NCI-H128 (cell line): ENCODE results near the gene OR5D16.
"Not testable (repeated sequence)": the region's sequence is repeated elsewhere in the genome, so short reads cannot be mapped to it uniquely, and the experiment has no call there.

Experiments used
- DNase-seq: peaks from one replicate; lab custom pipeline; 2025; ENCODE audit not compliant: unreplicated experiment; lab: John Stamatoyannopoulos, UW

The OR5D16 gene

GRCh38 chr11:55838452-55838851 lies at the start of gene OR5D16:
OR5D16 (plus strand) TSS chr11:55838752; CDS start chr11:55838752, 0 bp downstream.
- DNase-seq: no peak

DNA sequence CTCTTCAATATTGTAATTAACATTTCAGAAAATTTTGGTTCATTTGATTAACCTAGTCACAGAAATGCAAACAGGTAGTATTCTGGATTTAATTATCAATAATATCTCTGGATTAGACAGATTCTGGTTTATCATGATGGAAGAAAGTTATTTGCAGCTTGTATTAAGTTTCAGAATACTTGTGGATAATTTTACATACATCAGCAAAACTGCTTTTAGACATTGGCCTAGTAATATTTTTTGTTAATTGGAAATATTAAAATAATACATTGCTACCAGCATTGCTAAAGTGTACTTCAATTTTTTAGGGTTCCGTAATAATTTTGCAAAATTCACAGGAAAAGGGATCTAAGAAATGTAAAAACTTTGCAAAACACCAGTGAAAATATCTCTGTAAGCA lies 46.9 kb upstream of the OR5D16 start:
- DNase-seq: no peak

DNA sequence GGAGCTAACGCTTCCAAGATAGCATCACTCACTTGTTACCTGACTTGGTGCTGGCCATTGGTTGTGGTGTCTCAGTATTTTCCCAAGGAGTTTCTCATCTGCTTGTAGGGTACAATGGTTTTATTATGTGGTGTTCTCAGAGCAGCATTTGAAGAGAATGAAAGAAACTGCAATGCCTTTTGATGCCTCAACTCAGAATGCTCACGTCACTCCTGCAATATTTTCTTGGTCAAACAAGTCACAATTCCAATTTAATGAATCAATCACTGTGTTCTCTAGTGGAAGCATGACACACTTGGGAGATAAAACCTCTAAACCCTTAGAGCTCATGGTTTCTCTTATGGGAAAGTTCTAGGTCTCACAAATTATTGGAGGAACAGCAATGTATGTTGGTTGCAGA lies 45.2 kb upstream of the OR5D16 start:
- DNase-seq: no peak

DNA sequence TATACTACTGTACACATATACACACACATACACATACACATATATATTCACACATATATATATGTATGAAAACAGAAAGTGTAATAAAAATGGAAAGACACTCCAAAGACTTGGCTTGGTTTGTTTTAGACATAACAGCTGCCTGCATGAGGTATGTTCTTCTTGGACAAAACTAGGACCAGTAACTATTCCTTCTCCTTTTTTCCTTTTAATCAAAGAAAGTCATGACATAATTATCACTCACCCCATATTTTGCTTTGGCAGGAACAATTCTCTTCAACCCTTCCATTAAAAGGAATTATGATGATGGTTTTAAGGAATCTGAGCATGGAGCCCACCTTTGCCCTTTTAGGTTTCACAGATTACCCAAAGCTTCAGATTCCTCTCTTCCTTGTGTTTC lies 43.3 kb upstream of the OR5D16 start, which contains the start of gene OR5D14:
TSS of gene OR5D14 (plus strand) at position 301 of the 400 bp plus-strand sequence. CDS start at position 301, 0 bp downstream.
- no peak for DNase-seq

DNA sequence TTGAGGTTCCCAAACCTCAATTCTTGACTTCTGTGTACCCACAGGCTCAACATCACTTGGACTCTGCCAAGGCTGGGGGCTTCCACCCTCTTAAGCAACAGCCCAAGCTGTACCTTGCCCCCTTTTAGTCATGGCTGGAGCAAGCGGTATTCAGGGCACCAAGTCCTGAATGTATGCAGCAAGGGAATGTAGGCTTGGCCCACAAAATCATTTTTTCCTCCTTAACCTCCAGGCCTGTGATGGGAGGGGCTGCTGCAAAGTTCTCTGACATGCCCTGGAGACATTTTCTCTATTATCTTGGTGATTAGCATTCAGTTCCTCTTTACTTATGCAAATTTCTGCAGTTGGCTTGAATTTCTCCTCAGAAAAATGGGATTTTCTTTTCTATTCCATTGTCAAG lies 32.3 kb upstream of the OR5D16 start:
- no peak for DNase-seq

DNA sequence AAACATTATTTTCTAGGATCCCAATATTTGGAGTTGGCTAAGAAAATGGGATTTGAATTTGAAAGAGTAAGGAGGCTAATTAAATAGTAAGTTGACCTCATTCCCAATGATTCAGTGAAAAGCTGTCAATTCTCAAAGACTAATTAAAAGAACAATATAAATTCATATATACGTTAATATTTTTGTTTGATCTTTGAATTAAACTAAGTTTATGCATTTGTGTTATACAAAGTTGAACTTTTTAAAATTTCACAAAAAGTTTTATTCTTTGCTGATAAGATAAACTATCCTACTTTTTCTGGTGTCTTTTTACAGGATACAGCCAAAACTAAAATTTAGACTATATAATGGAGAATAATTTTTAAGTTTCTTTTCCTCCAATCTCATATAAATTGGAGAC lies 27.5 kb upstream of the OR5D16 start, which contains the start of gene OR5L1:
TSS of gene OR5L1 (plus strand) at position 301 of the 400 bp plus-strand sequence. CDS start 100 bp downstream, outside the sequence.
- no peak for DNase-seq

DNA sequence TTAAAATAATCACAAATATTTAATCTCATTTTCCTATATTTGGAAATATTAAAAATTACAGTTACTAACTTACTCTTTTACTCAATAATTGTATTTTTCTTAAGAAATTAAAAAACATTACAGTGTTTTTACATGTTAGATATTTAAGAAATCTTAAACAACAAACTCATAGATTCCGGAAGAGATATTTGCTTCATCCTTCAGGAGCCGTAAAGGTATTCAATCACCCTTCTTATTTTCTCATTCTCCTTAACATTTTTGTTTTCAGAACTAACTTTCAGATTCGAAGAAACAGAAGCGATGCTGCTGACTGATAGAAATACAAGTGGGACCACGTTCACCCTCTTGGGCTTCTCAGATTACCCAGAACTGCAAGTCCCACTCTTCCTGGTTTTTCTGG lies 19.2 kb upstream of the OR5D16 start, which contains the start of gene OR5D18:
TSS of gene OR5D18 (plus strand) at position 301 of the 400 bp plus-strand sequence. CDS start at position 301, 0 bp downstream.
- no peak for DNase-seq

GRCh38 chr11:55826919-55827318 lies 11.6 kb upstream of the OR5D16 start, which contains the start of gene OR5L2:
OR5L2 (plus strand) TSS chr11:55827219; CDS start chr11:55827219, 0 bp downstream.
- DNase-seq: no peak

- DNase-seq: no peak
Measured at GRCh38 chr11:55847453-55847852, 8.9 kb downstream of the OR5D16 start.

GRCh38 chr11:55849037-55849436 lies 10.5 kb downstream of the OR5D16 start:
- DNase-seq: no peak

DNA sequence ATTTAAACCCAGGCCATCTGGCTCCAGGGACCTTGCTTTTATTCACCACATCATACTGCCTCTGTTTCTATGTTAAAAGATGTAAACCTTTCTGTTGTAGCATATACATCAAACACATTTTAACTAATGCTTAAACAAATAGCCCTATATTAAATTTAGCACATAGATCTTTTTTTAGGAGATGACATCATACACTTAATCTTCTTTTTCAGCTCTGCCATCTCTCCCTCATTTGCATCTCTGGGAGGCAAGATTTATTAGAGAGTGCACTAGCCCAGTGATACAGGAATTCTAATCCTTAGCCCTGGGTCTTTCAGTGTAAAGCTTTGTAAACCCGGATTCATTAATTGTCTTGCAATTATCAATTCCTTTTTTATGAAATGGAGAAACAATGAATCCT lies 13.6 kb downstream of the OR5D16 start:
- DNase-seq: no peak

DNA sequence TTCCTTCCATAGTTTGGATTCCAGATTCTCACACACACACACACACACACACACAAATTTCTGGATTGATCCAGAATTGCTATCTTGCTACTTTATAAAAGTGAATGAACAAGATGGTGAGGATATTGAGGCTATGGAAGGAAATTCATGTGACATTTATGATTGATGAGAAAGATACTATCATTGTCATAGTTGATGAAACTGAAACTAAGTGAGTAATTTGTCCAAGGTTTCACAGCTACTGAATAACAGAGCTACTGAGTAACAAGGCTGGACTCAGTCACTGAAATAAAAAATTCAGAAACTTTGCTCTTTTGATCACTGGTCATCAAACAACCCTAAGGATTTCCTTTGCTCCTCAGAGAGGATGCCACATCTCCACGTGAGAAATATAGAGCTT lies 16.2 kb downstream of the OR5D16 start:
- no peak for DNase-seq

DNA sequence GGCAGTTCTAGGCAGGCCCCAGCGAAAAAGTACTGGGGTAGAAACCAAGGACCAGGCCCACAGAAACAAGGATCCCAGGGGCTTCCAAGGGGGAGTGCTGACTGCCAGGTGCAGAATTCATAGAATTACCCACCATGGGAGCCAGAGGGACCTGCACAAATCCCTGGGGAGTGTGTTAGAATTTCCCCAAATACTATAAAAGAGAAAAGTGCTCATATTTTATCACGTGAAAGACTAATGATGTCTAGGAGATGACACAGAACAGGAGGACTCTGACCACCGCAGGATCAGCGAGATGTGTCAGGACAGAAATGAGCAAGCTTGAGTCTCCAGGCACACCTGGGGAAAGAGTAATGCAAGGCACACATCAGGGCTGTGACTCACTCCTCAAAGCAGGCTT lies 28.8 kb downstream of the OR5D16 start:
- DNase-seq: not testable (repeated sequence)

DNA sequence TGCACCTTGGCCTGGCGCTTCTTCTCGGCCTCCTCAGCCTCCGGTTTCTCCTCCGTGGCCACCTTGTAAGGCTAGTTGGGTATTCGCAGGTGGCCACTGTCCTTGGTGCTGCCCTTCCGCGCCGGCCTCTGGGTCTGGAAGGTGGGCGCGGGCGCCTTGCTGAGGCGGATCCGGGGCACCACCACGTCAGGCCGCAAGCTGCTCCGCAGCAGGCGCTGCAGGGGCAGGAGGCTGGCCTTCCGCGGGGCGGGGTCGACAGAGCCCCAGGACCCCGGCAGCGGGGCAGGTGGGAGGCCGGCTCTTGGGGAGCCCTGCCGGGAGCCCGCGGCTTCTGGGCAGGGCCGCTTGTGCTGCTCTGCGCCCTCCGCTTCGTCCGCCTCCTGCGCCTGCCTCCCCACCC lies 34.2 kb downstream of the OR5D16 start:
- DNase-seq: not testable (repeated sequence)

GRCh38 chr11:55873146-55873545 lies 34.6 kb downstream of the OR5D16 start:
- DNase-seq: not testable (repeated sequence)

GRCh38 chr11:55882997-55883396 lies 44.4 kb downstream of the OR5D16 start, which contains the start of gene TRIM51:
TRIM51 (plus strand) TSS chr11:55883297; CDS start chr11:55885429, 2,132 bp downstream.
- DNase-seq: not testable (repeated sequence)

DNA sequence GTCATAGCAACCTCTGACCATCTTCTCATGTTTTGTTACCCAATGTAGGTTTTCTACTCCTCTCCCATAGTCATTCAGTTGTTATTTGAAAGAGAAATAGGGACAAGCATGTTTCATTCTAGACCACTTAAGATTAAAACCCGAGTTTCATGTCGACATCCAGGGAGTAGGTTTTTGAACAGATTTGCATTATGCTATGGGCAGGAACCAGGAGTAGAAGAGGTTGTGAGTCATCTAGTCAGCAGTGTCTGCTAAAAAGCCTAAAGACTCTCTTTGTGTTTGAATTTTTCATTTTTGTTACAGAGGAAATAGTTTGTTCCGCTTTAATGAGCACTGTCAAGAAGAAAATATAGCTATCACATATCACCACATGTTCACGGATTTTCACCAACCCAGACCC lies 46.4 kb downstream of the OR5D16 start:
- not testable (repeated sequence) for DNase-seq

GRCh38 chr11:55885481-55885880 lies 46.9 kb downstream of the OR5D16 start:
- DNase-seq: not testable (repeated sequence)
